ENCODE measurements around the gene MRGPRF.

Gene MRGPRF

GRCh38 chr11:69035946-69036340 is 22.9 kb upstream of the MRGPRF start:
- Histone ChIP-seq H4K20me1 (ENCODE audit: insufficient read depth, low read length) (no peaks in the 10 kb centered on the region), H3K27me3 (replicated peaks; ENCODE audit: insufficient read depth, low read length) (peaks cover 35% of the 10 kb centered on the region), H3K4me3 (ENCODE audit: low read length) (no peak overlapping the region), H3K79me2 (ENCODE audit: low read length) (no peaks in the 10 kb centered on the region), H3K27ac (ENCODE audit: low read length) (no peak overlapping the region), H3F3A (ENCODE audit: insufficient read depth, low read length) (no peaks in the 10 kb centered on the region), H3K9me2 (replicated peaks; ENCODE audit: insufficient read depth, low read length) (no peaks in the 10 kb centered on the region), H3K4me2 (ENCODE audit: low read depth, low read length) (no peak overlapping the region), H3K9ac (ENCODE audit: low read length) (no peak overlapping the region), H3K36me3 (replicated peaks; ENCODE audit: insufficient read depth, low read length) (no peaks in the 10 kb centered on the region), H3K4me1 (ENCODE audit: low read length) (no peaks in the 10 kb centered on the region), H2AFZ (ENCODE audit: low read length) (no peak overlapping the region), H3K9me3 (replicated peaks; ENCODE audit: insufficient read depth, low read length) (no peaks in the 10 kb centered on the region)
- no peak for TF ChIP-seq CTCF (IDR thresholded peaks at IDR 0.05; ENCODE audit: low read length)
- no peak for TF ChIP-seq EZH2phosphoT487 (IDR thresholded peaks at IDR 0.05; ENCODE audit: low read length)
- no peak for TF ChIP-seq EZH2 (optimal IDR thresholded peaks at IDR 0.05; ENCODE audit: low read depth, low read length)
- no peak for DNase-seq

GRCh38 chr11:69035150-69035945 is 22.3 kb upstream of the MRGPRF start:
- Histone ChIP-seq H3K36me3 (replicated peaks; ENCODE audit: insufficient read depth, low read length) (no peaks in the 10 kb centered on the region), H3K4me2 (ENCODE audit: low read depth, low read length) (no peak overlapping the region), H3K9me2 (replicated peaks; ENCODE audit: insufficient read depth, low read length) (no peaks in the 10 kb centered on the region), H4K20me1 (ENCODE audit: insufficient read depth, low read length) (no peaks in the 10 kb centered on the region), H3F3A (ENCODE audit: insufficient read depth, low read length) (no peaks in the 10 kb centered on the region), H3K4me1 (ENCODE audit: low read length) (no peaks in the 10 kb centered on the region), H3K27me3 (replicated peaks; ENCODE audit: insufficient read depth, low read length) (peaks cover 40% of the 10 kb centered on the region), H2AFZ (ENCODE audit: low read length) (no peak overlapping the region), H3K4me3 (ENCODE audit: low read length) (no peak overlapping the region), H3K27ac (ENCODE audit: low read length) (no peak overlapping the region), H3K79me2 (ENCODE audit: low read length) (no peaks in the 10 kb centered on the region), H3K9me3 (replicated peaks; ENCODE audit: insufficient read depth, low read length) (no peaks in the 10 kb centered on the region), H3K9ac (ENCODE audit: low read length) (no peak overlapping the region)
- no peak for TF ChIP-seq EZH2phosphoT487 (IDR thresholded peaks at IDR 0.05; ENCODE audit: low read length)
- no peak for TF ChIP-seq CTCF (IDR thresholded peaks at IDR 0.05; ENCODE audit: low read length)
- TF ChIP-seq EZH2 (optimal IDR thresholded peaks at IDR 0.05; ENCODE audit: low read depth, low read length), result no peak
- no peak for DNase-seq

GRCh38 chr11:69034123-69034867 is 21.2 kb upstream of the MRGPRF start:
- no peak overlapping the region for H3K4me2 ChIP-seq (ENCODE audit: low read depth, low read length)
- H3K4me1 ChIP-seq (ENCODE audit: low read length), result no peaks in the 10 kb centered on the region
- H3K9me3 ChIP-seq (replicated peaks; ENCODE audit: insufficient read depth, low read length), result no peaks in the 10 kb centered on the region
- H3K27me3 ChIP-seq (replicated peaks; ENCODE audit: insufficient read depth, low read length), result peaks cover 43% of the 10 kb centered on the region
- no peak overlapping the region for H2AFZ ChIP-seq (ENCODE audit: low read length)
- H3K79me2 ChIP-seq (ENCODE audit: low read length), result no peaks in the 10 kb centered on the region
- TF ChIP-seq EZH2 (optimal IDR thresholded peaks at IDR 0.05; ENCODE audit: low read depth, low read length), result no peak
- TF ChIP-seq CTCF (IDR thresholded peaks at IDR 0.05; ENCODE audit: low read length), result no peak
- no peak for TF ChIP-seq EZH2phosphoT487 (IDR thresholded peaks at IDR 0.05; ENCODE audit: low read length)
- H3K27ac ChIP-seq (ENCODE audit: low read length), result no peak overlapping the region
- DNase-seq, result no peak
- no peak overlapping the region for H3K9ac ChIP-seq (ENCODE audit: low read length)
- H3K4me3 ChIP-seq (ENCODE audit: low read length), result no peak overlapping the region
- H3F3A ChIP-seq (ENCODE audit: insufficient read depth, low read length), result no peaks in the 10 kb centered on the region
- H3K9me2 ChIP-seq (replicated peaks; ENCODE audit: insufficient read depth, low read length), result no peaks in the 10 kb centered on the region
- no peaks in the 10 kb centered on the region for H3K36me3 ChIP-seq (replicated peaks; ENCODE audit: insufficient read depth, low read length)
- no peaks in the 10 kb centered on the region for H4K20me1 ChIP-seq (ENCODE audit: insufficient read depth, low read length)

All from MM.1S (cell line).